ENCODE data around the gene TRAF4. TPM values are rescaled to one million over a fixed set of nuclear protein-coding genes. Genes with fewer than 3 reads are reported as not detected.

TRAF4 gene
- total and polyA plus RNA-seq, 9 of the 15 experiments (the other 6 are each of a cell fraction or from before 2014, with no cell fraction given), result 2.4 to 147 (median 72.4) TPM

DNA sequence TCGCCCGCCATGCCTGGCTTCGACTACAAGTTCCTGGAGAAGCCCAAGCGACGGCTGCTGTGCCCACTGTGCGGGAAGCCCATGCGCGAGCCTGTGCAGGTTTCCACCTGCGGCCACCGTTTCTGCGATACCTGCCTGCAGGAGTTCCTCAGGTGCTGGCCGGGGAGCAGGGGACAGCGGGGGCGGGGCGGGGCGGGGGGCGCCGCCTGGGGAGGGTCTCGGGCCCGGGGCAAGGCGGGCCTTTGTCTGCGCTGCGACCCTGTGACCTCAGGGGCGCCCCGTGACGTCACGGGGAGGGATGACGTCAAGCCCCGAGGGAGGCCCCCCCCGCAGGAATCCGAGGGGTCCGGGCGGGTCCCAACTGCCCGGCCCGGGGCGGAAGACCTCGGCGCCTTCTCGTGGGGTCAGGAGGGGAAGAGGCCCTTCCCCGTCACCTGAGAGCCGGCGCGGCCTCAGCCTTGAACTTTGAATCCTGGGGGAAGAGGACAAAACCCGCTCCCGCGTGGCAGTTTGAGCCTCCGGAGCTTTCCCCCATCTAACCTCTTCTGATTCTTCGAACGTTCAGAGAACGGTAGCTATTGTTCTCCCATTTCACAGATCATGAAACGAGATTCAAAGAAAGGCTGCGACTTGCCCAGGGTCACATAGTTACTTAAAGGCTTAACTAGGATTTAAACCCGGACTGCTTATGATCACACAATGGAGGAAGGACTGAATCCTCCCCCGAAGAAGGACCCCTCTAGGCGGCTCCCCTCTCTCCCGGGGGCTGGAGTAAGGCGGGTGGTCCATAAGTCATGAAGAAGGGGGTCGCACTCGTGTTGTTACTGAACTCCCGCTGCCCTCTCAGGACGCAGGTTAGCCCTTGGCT lies 527 bp downstream of the TRAF4 start (continued):
- TF ChIP-seq, protein P1, sequence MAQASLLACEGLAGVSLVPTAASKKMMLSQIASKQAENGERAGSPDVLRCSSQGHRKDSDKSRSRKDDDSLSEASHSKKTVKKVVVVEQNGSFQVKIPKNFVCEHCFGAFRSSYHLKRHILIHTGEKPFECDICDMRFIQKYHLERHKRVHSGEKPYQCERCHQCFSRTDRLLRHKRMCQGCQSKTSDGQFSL (CRISPR knock-in tag; IDR thresholded peaks at IDR 0.05), result peak; percentile 81
- TF ChIP-seq, protein P1 (tag; IDR thresholded peaks at IDR 0.05), result no peak; a peak in 1 of 4 replicates
- TF ChIP-seq, protein P2, sequence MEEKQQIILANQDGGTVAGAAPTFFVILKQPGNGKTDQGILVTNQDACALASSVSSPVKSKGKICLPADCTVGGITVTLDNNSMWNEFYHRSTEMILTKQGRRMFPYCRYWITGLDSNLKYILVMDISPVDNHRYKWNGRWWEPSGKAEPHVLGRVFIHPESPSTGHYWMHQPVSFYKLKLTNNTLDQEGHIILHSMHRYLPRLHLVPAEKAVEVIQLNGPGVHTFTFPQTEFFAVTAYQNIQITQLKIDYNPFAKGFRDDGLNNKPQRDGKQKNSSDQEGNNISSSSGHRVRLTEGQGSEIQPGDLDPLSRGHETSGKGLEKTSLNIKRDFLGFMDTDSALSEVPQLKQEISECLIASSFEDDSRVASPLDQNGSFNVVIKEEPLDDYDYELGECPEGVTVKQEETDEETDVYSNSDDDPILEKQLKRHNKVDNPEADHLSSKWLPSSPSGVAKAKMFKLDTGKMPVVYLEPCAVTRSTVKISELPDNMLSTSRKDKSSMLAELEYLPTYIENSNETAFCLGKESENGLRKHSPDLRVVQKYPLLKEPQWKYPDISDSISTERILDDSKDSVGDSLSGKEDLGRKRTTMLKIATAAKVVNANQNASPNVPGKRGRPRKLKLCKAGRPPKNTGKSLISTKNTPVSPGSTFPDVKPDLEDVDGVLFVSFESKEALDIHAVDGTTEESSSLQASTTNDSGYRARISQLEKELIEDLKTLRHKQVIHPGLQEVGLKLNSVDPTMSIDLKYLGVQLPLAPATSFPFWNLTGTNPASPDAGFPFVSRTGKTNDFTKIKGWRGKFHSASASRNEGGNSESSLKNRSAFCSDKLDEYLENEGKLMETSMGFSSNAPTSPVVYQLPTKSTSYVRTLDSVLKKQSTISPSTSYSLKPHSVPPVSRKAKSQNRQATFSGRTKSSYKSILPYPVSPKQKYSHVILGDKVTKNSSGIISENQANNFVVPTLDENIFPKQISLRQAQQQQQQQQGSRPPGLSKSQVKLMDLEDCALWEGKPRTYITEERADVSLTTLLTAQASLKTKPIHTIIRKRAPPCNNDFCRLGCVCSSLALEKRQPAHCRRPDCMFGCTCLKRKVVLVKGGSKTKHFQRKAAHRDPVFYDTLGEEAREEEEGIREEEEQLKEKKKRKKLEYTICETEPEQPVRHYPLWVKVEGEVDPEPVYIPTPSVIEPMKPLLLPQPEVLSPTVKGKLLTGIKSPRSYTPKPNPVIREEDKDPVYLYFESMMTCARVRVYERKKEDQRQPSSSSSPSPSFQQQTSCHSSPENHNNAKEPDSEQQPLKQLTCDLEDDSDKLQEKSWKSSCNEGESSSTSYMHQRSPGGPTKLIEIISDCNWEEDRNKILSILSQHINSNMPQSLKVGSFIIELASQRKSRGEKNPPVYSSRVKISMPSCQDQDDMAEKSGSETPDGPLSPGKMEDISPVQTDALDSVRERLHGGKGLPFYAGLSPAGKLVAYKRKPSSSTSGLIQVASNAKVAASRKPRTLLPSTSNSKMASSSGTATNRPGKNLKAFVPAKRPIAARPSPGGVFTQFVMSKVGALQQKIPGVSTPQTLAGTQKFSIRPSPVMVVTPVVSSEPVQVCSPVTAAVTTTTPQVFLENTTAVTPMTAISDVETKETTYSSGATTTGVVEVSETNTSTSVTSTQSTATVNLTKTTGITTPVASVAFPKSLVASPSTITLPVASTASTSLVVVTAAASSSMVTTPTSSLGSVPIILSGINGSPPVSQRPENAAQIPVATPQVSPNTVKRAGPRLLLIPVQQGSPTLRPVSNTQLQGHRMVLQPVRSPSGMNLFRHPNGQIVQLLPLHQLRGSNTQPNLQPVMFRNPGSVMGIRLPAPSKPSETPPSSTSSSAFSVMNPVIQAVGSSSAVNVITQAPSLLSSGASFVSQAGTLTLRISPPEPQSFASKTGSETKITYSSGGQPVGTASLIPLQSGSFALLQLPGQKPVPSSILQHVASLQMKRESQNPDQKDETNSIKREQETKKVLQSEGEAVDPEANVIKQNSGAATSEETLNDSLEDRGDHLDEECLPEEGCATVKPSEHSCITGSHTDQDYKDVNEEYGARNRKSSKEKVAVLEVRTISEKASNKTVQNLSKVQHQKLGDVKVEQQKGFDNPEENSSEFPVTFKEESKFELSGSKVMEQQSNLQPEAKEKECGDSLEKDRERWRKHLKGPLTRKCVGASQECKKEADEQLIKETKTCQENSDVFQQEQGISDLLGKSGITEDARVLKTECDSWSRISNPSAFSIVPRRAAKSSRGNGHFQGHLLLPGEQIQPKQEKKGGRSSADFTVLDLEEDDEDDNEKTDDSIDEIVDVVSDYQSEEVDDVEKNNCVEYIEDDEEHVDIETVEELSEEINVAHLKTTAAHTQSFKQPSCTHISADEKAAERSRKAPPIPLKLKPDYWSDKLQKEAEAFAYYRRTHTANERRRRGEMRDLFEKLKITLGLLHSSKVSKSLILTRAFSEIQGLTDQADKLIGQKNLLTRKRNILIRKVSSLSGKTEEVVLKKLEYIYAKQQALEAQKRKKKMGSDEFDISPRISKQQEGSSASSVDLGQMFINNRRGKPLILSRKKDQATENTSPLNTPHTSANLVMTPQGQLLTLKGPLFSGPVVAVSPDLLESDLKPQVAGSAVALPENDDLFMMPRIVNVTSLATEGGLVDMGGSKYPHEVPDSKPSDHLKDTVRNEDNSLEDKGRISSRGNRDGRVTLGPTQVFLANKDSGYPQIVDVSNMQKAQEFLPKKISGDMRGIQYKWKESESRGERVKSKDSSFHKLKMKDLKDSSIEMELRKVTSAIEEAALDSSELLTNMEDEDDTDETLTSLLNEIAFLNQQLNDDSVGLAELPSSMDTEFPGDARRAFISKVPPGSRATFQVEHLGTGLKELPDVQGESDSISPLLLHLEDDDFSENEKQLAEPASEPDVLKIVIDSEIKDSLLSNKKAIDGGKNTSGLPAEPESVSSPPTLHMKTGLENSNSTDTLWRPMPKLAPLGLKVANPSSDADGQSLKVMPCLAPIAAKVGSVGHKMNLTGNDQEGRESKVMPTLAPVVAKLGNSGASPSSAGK (IDR thresholded peaks at IDR 0.05), result no peak; the same call in 1 of the 2 replicates
- peak; percentile 74; the same call in 1 of the 2 replicates for TF ChIP-seq HDAC2 (IDR thresholded peaks at IDR 0.05)
- peak; percentile 96 for TF ChIP-seq FOXP1 (CRISPR knock-in tag; IDR thresholded peaks at IDR 0.05)
- TF ChIP-seq, protein P3, sequence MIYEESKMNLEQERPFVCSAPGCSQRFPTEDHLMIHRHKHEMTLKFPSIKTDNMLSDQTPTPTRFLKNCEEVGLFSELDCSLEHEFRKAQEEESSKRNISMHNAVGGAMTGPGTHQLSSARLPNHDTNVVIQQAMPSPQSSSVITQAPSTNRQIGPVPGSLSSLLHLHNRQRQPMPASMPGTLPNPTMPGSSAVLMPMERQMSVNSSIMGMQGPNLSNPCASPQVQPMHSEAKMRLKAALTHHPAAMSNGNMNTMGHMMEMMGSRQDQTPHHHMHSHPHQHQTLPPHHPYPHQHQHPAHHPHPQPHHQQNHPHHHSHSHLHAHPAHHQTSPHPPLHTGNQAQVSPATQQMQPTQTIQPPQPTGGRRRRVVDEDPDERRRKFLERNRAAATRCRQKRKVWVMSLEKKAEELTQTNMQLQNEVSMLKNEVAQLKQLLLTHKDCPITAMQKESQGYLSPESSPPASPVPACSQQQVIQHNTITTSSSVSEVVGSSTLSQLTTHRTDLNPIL (CRISPR knock-in tag; IDR thresholded peaks at IDR 0.05), result 0 out of 2 replicates have a peak, but pooled peaks have one; percentile 24
- TF ChIP-seq, protein P4, sequence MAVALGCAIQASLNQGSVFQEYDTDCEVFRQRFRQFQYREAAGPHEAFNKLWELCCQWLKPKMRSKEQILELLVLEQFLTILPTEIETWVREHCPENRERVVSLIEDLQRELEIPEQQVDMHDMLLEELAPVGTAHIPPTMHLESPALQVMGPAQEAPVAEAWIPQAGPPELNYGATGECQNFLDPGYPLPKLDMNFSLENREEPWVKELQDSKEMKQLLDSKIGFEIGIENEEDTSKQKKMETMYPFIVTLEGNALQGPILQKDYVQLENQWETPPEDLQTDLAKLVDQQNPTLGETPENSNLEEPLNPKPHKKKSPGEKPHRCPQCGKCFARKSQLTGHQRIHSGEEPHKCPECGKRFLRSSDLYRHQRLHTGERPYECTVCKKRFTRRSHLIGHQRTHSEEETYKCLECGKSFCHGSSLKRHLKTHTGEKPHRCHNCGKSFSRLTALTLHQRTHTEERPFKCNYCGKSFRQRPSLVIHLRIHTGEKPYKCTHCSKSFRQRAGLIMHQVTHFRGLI (CRISPR knock-in tag; IDR thresholded peaks at IDR 0.05), result peak; percentile 71; the same call in 1 of the 2 replicates
- TF ChIP-seq TRIM28 (IDR thresholded peaks at IDR 0.05), result no peak
- peak; percentile 62; the same call in 1 of the 2 replicates for TF ChIP-seq KAT7 (CRISPR knock-in tag; IDR thresholded peaks at IDR 0.05; ENCODE audit: borderline replicate concordance)
- no peak for TF ChIP-seq TCF7L2 (IDR thresholded peaks at IDR 0.05; ENCODE audit: low read depth, low read length)

All from K562 (cell line).